Smooth muscle cell of bladder (primary cell): ENCODE measurements around the gene TNIK. TPM values are rescaled to one million over a fixed set of nuclear protein-coding genes. Genes with fewer than 3 reads are reported as not detected.

Source experiments
- total RNA-seq: library from RNA; depleted of rRNA; stranded (reverse); fragments of >200 nt; gene quantifications from 2 replicates; pipeline ENCODE4 v1.2.3, GENCODE V29; 2014

TNIK gene
- total RNA-seq = 14.9 and 30.2 TPM in 2 replicates

DNA sequence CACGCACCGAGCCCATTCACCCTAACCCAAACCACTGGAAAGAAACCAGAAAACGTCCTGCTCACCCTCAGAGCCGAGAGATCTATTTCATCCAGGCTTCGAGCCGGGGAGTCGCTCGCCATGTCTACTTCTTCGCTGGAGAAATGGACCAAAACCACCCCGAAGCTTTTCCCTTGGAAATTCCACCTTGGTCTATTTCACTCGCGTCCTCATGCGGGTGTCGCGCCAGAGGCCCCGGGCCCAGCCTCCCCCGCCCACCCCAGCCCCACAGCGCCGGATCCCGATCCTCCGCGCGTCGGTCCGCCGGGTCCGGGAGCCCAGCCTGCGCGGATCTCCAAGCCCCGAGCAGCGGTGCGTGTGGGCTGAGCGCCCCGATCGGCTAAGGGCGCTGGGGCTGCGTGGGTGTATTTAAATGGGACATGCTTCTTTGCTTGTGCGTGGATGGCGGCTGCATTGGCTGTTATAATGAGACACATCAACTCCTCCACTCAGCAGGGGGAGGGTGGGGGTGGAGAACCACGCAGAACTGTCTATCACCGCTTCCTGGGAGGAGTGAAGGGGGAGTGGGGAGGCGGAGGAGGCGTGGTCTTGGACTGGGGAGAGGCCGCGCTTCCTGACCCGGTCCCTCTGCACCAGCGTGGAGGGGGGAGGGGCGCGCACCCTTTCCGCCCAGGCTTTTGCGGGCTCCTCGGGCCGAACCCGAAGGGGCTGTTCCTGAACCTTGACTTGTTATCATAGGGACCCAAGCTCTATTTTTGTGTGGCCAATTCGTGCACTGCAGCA, at the start of gene TNIK:
TNIK (minus strand) TSS at position 464 of the 783 bp plus-strand sequence; CDS start at position 122, 342 bp downstream.

DNA sequence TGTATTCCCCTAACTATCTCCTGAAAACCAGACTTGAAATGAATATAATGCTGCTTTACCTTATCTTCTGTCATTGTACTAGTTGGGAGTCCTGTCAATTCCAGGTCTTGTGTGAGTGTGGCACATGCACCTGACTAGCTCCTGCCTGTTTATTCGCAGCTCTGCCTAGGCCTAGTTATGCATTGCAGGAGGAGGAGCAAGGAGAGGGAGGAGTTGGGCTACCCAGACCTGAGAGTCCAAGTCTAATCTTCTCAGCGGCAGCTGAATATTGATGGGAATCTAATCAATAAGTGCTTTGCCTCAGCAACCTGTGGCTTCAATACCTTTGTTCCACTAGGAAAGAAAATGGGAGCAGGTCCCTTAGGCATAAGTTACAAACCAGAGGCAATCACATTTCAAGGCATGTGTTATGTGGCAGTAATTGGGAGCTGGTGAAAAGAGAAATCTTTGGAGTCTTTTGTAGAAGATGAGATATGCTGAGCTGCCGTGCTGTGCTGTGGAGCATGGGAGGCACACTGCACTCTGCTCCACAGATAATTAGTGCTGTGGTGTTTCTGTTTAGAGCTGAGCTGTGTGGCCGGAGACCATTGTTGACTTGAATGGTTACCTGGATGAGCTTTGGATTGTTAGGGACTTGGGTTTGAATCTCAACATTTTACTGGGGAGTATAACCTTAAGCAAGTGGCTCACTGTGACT, 433.5 kb downstream of the TNIK start, which contains the start of gene SLC2A2:
SLC2A2 (minus strand) TSS at position 124 of the 697 bp plus-strand sequence; CDS start at position 74, 50 bp downstream.

